ENCODE data around the gene ZC3H18.
"Not testable (repeated sequence)": the region's sequence is repeated elsewhere in the genome, so short reads cannot be mapped to it uniquely, and the experiment has no call there.

Gene ZC3H18

DNA sequence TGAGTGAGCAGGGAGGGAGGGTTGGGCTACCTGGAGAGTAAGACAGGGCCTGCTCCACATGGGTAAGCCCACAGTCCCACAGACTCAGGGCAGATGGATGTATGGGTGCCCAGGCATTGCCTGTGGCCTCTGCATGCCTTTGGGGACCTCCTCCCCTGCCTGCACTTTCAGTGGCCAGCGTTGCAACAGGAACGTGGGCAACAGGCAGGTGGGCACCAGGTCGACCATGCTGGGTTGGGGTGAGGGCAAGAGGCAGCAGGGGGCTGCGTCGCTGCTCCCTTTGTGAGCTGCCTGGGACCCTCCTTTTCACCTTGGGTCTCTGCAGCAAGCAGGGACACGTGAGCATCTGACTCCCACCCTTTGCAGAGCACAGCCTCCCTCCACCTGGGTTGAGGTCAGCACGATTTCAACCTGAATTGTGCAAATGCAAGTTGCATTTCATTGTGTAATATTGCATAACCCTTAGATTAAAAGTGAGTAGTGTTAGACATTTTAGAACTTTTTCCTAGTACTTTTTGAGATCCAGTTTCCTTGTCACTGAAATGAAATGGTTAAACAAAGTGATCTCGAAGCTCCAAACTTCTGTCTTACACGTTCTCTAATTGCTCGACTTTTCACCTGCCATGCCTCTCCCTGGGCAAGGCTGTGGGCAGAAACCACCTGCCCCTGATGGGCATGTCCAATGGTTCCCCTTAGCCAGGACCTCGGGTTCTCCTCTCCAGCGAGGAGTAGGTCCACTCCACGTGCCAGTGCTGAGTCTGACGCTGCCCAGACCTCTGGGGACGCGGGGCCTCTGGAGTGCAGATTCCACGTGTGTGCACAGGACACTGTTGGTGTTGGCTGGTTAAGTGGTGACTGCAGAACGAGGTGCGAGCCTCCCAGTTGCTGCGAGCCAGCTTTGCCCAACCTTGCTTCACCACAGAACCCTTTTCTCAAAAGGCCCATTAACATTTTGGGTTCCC is 35.3 kb downstream of the ZC3H18 start:
- no peak for DNase-seq (ENCODE audit: low read depth in 2 of 2)

DNA sequence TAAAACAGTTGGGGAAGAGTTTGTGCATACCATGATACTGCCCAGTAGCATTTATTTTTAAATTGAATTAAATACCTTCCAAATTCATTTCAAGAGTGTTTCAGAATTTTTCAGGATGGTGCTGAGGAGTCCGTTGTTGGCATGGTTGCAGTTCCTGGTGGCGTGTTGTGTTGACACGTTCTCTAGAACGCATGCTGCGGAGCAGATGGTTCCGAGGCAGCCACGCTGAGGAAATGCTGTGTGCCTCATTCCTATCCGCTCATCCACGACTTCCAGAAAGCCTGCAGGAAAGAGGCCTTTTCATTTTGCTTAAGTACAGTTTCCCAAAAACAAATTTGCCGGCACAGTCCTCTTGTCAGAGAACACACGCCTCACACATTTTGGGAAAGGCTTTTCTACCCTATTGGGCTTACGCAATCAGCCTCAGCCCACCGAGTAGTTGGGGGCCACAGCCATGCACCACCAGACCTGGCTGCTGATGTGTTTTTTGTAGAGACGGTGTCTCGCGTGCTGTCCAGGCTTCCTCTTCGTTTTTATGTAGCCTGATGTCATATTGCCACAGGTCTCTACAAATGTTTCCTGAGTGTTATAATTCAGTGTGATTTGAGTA is 36.0 kb downstream of the ZC3H18 start:
- DNase-seq (ENCODE audit: low read depth in 2 of 2): no peak

DNA sequence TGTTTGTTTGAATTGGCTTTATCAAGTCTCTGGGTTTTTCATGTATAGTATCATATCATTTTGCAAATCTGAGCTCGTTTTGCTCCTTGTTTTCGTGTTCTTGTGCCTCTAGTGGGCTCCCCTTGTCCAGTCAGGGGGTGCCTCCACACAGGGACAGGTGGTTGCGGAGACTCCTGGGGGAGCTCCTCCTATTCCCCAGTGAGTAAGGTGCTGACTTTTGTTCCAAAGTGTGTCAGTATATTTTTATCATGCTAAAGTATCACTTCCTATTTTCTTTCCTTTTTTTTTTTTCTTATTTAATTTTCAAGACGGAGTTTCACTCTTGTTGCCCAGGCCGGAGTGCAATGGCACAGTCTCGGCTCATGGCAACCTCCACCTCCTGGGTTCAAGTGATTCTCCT is 37.9 kb downstream of the ZC3H18 start:
- no peak for DNase-seq (ENCODE audit: low read depth in 2 of 2)

DNA sequence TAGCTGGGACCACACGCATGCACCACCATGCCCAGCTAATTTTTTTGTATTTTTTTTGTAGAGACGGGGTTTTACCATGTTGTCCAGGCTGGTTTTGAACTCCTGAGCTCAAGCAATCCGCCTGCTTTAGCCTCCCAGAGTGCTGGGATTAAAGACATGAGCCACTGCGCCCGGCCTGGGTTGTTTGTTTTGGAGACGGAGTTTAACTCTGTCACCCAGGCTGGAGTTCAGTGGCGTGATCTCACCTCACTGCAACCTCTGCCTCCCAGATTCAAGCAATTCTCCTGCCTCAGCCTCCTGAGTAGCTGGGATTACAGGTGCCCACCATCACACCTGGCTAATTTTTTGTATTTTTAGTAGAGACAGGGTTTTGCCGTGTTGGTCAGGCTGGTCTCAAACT is 39.2 kb downstream of the ZC3H18 start:
- DNase-seq (ENCODE audit: low read depth in 2 of 2): not testable (repeated sequence)

DNA sequence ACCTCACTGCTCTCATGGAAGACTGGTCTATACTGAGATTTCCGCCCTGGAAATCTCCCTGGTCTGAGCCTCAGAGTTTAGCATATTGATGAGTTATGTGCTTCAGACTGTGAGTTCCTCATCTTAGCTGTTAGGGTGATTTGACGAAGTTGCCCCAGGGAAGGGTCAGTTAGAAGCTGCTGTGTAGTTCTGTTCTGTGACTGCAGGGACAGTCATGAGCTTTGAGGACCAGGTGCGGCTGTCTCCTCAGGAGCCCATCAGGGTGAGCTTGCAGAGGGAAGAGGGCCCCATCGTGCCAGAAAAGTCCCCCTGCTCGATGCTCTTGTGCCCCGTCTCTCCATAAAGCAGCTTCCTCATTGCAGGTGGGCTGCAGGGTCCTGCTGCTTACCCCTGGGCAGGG is 39.9 kb downstream of the ZC3H18 start:
- DNase-seq (ENCODE audit: low read depth in 2 of 2): no peak

DNA sequence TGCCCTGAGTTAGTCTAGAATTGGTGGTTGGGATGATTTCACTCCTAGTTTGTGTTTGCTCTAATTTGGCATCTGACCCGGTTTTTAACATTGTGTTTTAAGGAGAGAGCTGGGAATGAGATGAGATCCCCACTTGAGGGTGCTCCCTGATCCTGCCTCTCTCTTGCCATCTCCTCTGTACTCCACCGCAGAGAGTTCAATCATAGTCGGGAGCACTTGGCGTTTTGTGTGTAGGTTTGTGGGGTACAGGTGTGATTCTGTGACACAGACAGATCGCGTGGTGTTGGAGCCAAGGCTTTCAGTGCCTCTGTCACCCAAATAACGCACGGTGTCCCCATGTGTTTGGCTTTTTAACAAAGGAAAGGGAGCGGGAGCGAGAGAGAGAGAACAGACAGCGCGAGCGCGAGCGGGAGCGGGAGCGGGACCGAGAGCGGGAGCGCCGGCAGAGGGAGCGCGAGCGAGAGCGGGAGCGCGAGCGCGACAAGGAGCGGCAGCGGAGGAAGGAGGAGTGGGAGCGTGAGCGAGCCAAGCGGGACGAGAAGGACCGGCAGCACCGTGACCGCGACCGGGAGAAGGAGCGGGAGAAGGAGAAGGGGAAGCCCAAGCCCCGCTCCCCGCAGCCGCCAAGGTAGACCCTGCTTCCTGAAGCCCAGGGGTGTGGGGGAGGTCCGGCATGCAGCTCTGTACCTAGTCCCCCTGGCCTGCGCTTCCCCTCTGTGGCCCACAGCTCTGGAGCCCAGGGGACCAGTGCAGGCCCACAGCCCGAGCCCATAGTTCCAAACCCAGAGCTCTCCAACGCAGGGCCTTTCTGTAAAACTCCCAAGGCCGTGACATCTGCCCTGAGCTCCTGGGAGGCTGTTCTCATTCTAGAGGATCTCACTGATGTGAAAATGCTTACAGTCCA is 41.0 kb downstream of the ZC3H18 start:
- DNase-seq (ENCODE audit: low read depth in 2 of 2): no peak

DNA sequence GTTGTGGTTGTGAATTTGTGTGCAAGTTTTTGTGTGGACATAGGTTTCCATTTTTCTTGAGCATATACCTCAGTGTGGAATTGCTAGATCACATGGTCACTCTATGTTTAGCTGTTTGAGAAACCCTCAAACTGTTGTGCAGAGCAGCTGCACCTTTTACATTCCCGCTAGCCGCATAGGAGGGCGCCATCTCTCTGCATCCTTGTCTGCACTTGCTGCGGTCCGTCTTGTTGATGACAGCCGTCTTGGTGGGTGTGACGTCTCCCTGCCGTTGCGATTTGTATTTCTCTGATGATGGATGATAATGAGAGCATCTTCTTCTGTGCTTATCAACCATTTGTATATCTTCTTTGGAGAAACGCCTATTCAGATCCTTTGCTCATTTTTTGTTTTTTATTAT is 43.1 kb downstream of the ZC3H18 start:
- DNase-seq (ENCODE audit: low read depth in 2 of 2): no peak

DNA sequence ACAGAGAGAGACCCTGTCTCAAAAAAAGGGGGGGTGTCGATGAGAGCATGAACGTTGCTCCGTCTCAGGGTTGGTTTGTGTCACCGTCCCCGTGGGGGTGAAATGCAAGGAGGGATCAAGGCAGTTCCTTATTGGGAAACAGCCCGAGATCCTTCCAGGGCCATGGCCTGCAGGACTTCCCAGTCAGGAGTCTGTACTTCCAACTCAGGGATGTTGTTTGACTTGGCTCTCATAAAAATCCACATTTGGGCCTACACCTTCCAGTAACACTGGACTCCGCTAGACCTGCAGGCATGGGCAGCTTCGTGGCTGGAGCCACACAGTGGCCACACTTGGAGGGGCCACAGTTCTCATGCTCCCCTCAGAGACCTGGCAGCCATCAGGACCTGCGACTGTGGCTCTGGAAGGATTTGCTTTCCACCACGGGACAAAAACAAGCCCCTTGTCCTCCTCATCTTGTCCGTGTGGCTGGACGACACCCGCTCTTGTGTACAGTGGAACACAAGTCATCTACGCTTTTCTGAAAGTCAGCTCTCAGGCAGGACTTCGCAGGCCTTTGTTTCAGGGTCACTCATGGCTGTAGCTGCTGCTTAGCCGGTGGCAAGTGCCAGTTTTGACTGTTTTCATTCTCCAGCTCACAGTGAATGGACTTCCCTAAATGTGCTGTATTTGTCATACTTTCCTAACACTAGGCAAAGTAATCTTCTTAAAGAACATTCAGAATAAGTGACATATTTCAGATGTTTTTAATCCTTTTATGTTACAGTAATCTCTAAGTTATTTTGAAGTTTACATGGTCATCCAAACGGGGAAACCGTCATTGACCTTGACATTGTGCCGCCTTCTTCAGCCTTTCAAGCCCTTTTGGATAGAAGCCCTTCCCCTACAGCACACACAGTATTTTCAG is 44.0 kb downstream of the ZC3H18 start:
- DNase-seq (ENCODE audit: low read depth in 2 of 2): no peak

DNA sequence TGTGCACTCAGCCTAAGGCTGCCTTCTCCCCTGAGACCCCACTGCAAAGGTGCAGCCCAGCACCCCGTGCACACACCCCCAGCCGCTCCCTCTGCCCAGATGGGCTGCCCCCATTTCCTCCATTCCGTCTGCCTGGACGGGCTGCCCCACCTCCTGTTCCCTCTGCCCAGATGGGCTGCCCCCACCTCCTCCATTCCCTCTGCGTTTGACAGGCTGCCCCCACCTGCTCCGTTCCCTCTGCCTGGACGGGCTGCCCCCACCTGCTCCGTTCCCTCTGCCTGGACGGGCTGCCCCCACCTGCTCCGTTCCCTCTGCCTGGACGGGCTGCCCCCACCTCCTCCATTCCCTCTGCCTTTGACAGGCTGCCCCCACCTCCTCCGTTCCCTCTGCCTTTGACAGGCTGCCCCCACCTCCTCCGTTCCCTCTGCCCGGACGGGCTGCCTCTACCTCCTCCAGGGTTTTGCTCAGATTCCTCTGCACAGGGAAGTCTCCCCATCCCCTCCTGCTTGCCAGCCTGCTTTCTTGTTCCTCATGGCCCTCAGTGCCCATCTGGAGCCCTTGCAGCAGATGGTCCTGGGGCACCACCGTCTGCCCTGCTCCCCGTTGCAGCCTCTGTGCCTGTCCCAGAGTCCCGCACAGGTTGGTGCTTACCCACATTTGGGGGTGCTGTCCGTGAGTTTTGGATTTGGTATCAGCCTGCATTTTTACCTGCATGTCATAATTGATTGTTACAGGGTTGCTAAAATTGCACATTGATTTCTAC is 44.8 kb downstream of the ZC3H18 start:
- DNase-seq (ENCODE audit: low read depth in 2 of 2): no peak

DNA sequence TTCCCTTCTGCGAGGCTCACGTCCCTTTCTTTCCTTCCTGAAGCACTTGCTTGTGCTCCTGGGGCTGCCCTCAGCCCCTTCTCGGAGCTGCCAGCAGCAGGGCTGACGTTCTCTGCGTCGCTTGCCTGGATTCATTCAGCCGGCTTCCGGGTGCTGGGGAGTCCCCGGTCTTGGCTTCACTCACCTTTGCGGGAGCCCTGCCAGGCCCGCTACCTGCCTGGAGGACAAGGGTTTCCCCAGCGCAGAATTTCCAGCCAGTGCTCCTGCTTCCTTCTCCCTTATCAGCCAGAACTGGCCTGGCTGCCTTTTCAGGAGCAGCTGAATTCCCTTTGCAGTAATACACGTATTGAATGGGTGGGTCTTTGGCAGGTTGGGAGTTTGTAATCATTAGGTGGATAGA is 46.1 kb downstream of the ZC3H18 start:
- DNase-seq (ENCODE audit: low read depth in 2 of 2): no peak

DNA sequence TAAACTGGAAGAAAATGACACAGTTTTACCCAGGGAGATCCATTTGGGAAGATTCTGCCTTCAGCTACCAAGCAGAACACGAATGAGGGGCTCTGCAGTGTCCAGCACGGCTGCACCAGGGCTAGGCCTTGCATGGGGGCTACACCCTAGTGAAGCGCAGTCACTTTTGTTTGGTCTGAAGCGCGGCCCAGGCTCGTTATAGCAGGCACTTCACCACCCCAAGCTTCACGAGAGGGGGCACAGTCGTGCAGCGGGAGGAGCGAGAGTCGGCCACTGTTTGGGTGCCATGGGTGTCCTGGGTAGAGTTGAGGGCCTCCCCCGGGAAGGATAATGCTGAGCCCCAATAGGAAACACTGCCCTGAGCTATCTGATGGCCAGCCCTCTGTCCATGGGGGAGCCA is 46.5 kb downstream of the ZC3H18 start:
- no peak for DNase-seq (ENCODE audit: low read depth in 2 of 2)

DNA sequence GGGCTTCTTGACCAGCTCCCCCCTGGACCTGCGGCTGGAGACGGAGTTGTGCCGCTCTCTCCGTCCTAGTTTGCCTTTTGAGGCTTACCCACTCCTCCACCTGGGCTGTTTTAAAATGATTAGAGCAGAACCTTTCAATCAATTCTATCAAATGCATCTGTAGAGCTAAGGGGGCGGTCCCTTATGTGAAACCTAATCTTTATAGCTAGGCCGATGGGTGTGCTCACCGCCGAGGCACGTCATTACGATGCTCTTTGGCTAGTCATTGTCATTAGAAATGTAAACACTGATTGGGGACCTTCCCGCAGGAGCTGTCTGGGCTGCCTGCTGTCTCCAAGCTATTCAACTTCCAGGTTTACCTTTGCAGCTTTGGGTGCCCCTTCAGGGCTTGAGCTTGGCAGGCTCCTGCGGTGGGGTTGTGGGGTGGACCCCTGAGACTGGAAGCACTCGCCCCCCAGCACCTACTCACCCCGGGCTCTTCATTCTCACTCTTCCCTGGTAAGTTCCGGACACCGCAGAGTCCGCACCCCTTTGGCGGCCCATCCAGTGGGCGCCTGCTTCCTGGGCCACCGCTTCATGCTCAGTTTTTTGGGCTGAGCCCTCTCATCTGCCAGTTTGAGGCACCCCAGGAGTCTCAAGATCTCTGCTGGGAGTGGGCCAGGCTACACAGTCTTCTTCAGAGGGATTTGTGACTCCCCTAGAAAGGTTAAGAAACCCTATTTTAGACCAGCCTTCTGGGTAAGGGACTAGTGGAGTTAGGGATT is 47.2 kb downstream of the ZC3H18 start:
- DNase-seq (ENCODE audit: low read depth in 2 of 2): no peak

DNA sequence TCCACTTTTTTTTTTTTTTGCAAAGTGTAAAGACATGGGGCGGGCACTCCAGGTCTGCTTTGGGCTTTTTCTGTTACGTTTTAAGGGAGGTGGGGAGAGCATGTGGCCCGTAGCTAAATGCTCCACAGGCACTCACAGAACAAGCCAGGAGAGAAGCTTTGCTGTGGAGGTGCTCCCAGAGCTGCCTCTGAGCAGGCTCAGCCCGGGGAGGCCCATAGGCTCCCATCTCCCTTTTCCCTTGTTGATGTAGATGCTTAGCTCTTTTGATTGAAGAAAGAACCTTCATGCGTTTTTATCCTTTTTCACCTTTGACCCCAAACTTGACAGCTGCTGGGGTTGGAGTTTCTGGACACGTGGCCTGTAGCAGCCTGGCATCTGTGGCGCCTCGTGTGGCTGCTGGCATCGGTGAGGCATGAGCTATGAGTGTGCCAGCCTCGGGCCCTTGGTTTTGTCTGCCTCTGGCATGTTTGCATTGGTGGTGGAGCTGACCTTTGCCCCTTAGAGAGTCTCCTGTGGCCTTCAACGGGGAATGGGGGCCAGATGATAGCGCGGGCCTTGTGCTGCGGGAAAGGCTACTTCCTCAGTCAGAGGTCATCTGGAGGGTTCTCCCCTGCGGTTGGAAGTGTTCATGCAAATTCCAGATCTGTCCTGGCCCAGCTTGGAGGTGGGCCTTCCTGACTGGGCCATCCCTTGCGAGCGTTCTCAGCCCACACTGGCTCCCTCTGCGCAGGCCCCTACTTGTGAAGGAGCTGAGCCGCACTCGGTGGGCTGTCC is 48.2 kb downstream of the ZC3H18 start:
- no peak for DNase-seq (ENCODE audit: low read depth in 2 of 2)

DNA sequence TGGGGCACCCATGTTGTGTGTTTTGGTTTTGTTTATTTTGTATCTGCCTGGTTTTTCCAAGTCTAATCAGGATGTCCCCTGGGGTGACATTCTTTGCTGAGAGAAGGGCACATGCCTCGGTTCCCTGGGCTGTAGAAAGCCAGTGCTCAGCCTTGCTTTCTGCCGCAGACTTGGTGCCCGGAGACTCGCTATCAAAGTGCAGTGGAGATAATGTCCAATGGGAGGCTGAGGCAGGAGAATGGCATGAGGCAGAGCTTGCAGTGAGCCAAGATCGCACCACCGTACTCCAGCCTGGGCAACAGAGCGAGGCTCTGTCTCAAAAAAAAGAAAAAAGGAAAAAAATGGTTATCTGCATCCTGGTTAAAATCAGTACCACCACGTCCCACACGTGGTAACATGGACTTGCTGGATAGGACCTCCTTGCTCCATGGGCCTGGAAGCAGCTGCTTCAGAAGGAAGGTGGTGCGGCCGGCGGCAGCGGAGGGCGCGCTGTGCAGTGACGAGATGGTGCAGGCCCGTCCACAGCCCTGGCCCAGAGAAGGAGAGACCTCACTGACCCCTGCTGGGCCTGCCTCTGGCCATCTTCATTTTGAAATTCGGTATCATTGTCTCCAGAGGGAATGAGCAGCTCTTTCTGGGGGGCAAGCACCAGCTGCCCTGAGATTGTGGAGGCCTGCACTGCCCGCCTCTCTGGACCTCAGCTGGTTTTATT is 48.9 kb downstream of the ZC3H18 start:
- DNase-seq (ENCODE audit: low read depth in 2 of 2): no peak

DNA sequence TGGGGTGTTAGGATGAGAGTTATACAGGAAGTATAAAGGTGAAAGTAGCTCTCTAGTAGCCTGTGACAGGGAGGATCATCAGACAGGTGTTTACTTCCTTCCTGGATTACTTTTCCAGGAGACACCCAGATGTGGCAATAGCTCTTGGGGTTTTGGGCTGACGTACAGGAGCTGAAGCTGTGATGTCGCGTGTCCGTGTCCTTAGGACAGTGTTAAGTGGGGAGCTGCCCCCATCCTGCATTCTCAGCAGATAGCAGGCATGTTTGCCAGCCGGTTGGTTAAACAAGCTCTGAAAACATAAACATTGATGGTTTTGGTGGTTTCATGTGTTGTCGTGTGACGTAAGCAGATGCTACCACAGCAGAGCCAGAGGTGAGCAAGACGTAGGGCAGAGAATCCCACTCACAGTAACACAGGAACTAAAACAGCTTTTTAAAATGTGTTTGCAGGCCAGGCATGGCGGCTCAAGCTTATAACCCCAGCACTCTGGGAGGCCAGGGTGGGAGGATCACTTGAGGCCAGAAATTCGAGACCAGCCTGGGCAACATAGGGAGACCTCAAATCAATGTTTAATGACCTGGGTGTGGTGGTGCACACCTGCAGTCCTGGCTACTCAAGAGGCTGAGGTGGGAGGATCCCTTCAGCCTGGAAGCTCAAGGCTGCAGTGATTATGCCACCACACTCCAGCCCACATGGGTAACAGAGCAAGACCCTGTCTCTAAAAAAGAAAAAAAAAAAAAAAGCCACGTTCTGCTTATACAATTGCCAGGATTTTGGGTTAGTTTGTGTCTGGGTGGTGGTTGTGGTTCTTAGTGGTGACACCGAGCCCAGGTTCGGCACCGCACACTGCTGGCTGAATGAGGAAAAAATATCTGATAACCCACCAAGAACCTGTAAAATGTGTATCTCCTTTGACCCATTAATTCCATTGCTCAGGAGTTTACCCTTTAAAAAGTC is 49.9 kb downstream of the ZC3H18 start:
- no peak for DNase-seq (ENCODE audit: low read depth in 2 of 2)

DNA sequence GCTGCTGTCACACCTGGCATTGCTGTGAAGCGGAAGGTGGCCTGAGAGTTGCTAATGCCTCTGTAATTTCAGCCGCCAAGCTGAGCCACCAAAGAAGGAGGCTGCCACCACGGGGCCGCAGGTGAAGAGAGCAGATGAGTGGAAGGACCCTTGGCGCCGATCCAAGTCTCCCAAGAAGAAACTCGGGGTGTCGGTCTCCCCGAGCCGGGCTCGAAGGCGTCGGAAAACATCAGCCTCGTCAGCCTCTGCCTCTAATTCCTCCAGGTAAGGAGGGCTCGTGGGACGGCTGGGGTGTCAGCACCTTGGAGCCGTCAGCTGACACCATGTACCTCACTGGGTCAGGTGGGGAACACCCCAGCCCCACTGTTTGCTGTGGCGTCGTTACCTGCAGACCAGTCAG is 51.9 kb downstream of the ZC3H18 start:
- no peak for DNase-seq (ENCODE audit: low read depth in 2 of 2)

DNA sequence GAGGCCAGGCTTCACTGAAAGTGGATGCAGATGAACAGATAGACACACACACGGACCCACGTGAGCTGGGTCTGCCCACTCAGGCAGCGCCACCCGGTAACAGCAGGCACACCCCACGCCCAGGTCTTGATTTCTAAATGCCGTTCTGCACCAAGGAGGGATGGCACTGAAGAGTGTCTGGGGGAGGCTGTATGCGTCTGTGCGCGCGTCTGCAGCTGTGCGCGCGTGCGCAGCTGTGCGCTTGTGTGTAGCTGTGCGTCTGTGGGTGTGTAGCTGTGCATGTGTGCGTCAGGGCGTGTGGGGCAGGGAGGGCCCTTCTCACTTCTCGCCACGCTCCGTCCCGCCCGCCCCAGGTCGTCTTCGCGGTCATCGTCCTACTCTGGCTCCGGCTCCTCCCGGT is 52.7 kb downstream of the ZC3H18 start:
- DNase-seq (ENCODE audit: low read depth in 2 of 2): no peak

All from stimulated activated CD4-positive, alpha-beta T cell treated with anti-CD3 and anti-CD28 coated beads, Interleukin-4, amount 100 ng/mL, for 48 hours (primary cell).